ENCODE measurements around the gene USP47.

Gene USP47, protein sequence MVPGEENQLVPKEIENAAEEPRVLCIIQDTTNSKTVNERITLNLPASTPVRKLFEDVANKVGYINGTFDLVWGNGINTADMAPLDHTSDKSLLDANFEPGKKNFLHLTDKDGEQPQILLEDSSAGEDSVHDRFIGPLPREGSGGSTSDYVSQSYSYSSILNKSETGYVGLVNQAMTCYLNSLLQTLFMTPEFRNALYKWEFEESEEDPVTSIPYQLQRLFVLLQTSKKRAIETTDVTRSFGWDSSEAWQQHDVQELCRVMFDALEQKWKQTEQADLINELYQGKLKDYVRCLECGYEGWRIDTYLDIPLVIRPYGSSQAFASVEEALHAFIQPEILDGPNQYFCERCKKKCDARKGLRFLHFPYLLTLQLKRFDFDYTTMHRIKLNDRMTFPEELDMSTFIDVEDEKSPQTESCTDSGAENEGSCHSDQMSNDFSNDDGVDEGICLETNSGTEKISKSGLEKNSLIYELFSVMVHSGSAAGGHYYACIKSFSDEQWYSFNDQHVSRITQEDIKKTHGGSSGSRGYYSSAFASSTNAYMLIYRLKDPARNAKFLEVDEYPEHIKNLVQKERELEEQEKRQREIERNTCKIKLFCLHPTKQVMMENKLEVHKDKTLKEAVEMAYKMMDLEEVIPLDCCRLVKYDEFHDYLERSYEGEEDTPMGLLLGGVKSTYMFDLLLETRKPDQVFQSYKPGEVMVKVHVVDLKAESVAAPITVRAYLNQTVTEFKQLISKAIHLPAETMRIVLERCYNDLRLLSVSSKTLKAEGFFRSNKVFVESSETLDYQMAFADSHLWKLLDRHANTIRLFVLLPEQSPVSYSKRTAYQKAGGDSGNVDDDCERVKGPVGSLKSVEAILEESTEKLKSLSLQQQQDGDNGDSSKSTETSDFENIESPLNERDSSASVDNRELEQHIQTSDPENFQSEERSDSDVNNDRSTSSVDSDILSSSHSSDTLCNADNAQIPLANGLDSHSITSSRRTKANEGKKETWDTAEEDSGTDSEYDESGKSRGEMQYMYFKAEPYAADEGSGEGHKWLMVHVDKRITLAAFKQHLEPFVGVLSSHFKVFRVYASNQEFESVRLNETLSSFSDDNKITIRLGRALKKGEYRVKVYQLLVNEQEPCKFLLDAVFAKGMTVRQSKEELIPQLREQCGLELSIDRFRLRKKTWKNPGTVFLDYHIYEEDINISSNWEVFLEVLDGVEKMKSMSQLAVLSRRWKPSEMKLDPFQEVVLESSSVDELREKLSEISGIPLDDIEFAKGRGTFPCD (N-terminal part only)

DNA sequence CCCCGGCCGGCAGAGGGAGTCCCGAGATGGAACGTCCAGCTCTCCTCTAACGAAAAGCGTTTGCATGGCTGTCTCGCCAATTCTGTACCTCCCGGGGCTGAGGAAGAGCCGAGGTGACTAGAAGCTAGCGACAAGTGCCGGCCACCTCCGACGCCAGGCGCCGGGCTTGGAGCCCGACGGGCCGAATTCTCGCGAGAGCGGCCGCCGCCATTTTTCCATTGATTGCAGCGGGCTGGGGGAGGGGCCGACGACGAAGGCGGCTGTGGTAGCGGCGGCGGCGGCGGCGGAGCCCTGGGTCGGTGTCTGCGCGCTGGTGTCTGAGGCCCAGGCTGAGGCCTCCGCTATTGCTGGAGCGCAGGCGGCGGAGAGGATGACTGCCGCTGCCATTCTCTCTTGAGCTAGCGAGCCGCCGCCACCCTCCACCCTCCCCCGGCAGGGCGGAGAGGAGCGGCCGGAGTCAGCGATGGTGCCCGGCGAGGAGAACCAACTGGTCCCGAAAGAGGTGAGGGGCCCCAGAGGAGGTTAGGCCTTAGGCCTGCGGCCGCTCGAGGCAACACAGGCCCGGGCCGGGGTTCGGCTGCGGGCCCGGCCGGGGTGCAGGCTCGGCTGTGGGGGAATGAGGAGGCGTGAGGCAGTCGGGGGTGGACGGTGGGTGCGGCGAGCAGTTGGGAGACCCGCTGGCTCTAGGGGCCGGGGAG is at the start of gene USP47:
Gene USP47 (plus strand): TSS at position 250 of the 698 bp plus-strand sequence. CDS start 214 bp downstream, at position 464.
- DNase-seq, result peak; percentile 96

DNA sequence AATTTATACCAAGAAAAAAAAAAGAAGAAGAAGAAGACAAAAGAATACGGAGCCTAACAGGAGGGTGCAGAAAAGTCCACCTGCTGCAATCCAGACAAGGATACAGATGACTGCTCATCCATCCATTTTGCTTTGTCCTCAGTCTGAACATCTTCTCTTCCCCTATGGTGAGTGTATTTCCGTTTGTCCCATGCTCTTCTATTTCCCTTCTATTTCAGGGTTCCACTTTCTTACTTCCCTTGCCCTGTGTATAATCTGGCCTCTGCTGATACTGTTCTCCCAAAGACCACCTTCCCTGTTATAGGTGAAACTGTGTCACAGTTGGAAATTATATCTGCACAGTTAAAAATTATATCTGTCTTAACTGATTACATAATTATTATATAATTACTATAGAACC is 48.7 kb upstream of the USP47 start:
- DNase-seq, result no peak

DNA sequence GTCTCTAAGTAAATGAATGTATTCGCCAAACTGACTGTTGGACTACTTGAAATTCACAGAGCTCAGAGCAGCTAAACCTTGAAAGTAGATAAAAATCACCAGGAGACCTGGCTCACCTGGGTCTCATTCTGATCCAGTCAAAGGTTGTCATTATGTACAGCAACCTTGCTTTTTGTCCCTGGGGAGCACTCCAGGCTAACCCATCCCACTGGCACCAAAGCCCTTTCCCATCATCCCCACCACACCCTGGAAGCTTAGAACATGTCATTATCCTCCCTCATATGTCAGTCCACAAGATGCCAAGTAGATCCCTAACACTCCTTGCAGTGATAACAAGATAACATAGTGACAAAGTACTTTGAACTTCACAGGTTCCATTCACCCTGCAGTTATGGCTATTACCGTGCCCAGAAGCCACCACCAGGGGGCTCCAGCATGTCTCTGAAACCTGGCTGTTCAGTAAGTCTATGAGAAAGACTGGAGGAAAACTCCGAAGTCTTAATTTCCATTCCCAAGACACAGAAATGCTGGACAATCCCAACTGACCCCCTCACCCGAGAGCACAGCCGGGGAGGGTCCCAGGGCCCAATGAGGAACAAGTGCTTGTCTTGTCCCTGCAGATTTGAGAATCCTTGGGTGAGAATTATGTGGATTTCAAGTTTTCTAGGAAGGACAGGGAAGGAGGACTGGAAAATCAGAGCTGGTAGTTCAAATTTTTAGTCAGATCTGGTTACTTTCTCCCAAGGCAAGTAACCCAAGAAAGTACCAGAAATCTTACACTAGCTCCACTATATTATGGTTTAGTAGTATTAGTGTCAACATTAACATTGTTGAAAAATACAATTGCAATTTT is 43.0 kb upstream of the USP47 start:
- DNase-seq, result peak; percentile 91

DNA sequence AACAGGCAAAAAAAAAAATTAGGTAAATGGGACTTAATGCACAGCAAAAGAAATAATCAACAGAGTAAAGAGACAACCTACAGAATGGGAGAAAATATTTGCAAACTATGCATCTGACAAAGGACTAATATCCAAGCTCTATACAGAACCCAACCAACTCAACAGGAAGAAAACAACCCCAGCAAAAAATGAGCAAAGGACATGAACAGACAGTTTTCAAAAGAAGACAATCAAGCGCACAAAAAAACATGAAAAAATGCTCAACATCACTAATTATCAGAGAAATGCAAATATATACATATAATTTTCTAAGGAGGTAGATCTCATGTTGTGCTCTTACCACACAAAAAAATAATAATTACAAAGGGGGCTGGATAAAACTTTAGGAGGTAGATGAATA is 36.5 kb upstream of the USP47 start:
- no peak for DNase-seq

DNA sequence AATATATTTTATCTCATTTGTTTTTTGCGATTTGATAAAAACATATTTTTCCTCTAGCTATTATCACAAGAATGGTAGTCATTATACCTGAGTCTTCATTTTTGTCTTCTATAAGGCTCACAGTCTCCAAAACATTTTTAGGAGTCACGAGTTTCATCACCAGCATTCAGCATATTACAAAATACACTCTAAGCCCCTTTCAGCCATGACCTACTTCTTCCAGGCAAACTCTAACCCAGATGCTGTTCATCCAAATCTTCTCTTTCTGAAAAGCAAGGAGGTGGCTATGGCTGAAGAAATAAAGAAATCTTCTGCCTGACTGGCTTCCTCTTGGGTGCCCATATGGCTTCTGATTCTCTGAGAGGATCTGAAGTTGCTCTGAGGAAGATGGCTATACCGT is 35.7 kb upstream of the USP47 start:
- no peak for DNase-seq

DNA sequence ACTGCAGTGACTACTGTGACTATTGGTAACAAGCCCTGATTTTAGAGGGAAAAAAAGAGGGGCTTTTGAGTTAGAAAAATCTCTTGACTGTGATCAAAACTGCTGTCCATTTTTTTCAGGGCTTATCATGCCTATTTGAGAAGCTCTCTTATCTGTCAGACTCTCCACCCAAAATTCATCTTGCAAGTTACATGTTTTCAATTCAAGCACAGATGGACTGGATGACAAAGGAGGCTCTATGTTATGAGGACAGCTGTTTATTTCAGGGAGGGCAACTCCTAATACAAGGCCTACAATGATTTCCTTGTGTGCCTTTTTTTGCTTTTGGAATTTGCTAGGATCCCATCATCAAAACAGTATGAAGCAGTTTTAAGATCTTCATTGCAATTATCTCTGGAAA is 35.2 kb upstream of the USP47 start:
- DNase-seq, result no peak

DNA sequence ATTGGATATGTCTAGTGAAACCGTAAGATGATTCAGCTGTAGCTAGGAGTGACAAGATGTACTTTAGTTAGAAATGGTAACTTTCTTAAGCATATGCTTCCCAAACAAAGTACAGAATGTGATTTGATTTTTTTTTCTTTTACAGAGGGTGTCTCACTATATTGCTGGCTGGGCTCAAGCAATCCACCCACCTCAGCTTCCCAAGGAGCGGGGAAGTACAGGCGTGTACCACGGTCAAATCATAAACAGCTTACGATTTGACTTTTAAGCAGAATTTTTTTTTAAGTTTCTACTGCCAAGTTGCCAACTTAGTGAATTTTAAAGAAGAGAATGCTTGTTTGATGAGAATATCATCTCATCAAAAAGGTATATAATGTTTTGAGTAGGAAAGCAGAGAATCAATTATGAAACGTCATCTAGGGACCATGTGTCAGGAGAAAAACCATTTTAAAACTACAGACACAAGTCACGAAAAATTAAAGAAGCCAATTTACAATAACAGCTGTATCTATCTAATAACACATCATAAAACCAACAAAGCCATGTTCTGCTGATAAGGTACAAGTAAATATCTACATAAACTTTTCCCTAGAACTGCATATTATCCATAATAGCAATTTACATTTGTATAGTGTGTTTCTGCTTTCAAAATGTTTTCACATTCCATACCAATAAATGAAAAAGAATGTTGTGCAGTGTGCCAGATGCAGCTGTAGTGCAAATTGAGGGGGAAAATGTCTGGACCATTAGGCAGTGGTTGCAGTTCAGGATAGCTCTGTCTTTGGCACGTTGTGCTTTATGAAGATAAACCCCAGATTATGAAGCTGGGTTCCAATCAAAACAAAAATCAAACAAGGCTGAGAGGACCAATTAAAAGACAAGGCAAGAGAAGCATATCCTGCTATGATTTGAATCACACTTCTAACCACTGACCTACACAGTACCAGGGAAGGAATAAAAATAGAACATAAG is 33.7 kb upstream of the USP47 start:
- no peak for DNase-seq

DNA sequence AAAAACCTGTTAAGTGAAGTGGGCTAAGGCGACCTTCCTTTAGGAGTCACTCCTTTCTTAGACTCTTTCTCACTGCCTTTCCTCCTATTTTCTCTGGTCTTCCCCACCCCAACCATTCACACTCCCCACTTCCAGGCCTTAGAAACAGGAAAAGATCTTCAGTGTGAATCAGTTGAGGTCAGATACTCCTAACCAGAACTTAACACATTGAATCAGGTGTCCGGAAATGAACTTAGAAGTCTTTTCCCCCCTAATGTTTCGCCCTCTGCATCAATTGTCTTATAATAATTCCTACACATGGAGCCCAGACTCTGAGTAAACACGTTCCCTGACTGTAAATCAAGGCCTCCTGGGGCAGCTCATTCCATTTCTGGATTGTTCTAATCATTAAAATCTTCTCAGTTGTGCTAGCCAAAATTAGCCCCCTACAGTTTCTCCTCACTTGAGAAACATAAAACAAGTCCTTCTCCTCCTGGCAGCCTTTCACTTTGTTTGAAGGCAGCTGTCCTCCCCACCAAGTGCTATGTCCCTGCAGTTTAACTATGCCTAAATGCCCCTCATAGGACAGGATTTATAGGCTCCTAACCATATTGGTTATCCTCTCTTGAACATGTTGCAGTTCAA is 32.7 kb upstream of the USP47 start:
- DNase-seq, result no peak

DNA sequence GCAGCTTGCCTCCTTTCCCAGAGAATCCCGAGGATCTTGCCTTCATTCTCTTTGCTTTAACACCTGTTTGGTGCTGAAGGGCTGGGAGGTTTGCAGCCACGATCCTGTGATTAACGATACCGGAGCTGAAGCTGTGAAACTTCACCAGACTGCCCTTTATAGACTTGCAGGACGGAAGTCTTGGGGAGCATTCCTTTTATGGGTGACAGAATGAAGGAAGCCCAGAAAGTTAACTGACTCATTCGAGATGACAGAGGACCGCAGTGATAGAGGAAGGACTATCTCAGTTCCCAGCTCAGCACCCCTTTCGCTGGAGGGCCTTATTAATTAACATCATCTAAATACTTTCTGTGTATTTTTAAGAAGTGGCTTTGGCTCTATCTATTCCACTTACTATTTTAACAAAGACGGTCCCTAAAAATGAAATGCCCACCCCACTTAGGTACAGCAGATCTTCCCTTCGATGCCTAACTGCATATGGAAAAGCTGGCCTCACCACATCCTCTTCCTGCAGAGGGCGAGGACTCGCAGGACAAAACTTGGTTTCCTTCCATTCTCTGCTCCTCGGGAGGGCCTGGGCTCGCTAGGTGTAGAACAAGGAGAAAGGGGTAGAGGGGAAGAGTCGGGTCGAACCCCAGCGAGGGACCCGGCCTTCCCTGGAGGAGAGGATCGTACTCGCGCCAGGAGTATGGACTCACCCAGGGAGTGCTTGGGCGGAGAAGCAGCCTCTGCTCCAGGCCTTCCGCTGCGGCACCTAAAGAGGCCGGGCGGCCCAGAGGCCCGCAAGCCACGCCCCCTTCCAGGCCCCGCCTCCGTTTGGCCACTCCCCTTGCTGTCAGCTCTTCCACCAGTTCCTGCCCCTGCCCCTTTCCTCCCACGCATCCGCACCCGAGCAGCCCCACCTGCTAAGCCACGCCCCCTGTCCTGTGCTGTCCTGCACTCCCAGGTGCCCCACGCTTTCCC is 30.7 kb upstream of the USP47 start:
- DNase-seq, result peak; percentile 3

DNA sequence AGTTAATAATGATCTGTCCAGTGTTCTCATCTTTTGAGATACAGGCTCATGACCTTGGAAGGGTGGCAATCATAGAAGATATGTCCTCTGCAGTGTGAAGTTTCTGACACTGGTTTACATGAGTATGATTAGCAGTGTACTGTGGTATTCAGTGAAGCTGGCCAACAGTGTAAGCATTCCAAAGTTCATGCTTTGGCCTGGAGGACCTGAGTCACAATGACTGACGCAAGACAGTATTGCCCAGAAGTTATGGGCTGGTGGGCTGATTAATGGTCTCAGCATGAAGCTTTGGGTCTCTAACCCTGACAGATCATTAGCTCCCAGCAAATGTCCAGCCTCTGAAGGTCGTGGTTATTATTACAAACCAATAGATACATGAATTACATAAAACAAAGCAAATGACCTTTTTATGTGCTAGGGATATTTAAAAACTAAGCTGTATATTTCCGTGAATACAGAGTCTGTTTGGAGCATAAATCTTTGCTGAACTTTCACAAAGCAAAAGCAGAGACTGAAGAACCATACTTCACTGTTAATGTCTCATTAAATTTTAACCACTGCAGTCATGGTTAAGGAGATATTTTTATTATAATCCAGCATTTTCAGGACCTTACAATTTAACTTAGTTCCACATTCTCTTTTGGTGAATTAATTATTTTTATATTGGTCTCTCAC is 28.3 kb upstream of the USP47 start:
- DNase-seq, result no peak

DNA sequence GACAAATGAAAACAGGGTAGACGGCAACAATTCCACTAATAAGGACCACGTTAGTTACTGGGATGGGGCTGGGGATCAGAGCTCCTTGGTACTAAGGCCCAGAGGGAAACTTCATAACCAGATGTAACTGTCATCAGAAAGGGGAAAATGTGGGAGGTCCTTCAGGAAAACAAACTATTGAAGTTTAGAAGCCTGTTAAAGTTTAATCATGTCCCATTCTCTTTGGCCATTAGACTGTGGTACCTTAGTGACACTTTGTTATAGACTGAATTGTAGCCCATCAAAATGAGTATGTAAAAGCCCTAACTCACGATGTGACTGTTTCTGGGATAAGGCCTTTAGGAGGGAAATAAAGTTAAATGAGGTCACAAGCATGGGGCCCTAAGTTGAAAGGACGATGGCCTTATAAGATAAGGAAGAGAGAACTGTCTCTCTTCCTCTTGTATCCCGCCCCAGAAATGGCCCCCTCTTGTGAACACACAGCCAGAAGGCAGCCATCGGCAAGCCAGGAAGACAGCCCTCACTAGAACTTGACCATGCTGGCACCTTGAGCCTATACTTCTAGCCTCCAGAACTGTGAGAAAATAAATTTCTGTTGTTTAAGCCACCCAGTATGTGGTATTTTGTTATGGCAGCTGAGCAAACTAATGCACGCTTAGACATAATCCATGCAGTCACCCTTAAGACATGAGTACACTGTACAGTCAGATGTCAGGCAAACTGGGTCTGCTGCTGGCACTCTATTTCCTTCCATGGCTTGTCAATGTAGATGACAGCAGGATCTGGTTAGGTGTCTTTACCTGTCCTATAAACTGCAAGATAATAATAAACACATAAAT is 26.9 kb upstream of the USP47 start:
- no peak for DNase-seq

DNA sequence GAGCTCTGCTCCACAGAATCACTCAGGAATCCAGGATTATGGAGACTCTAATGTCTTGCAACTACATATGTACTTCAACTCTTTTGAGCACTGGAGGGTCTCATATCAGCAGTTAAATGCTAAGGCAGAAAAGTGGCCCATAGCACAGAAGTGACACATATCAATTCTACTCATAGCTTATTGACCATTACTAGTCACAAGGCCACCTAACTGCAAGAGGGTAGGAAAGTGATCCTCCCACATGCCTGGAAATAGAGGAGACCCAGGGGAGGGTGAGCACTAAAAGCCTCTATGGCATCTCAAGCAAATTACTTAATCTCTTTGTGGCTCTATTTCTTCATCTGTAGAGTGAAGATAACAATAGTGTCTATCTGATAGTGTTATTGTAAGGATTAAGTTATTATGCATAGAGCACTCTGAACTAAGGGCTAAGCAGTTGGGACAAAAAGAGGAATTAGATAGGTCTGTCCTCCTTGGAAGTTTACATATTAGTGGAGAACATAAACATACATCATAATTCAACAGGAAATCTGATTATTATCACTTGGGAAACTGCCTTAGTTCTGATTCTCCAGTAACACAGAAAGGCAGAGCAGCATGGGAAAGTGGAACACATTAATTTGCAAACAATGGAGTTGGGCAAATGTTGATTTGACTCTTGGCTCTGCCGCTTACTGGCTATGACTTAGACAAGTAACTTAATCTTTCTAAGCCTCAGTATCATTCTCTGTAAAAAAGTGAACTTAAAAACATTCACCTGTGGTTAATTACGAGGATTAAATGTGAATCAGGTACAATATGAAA is 25.1 kb upstream of the USP47 start:
- DNase-seq, result no peak

DNA sequence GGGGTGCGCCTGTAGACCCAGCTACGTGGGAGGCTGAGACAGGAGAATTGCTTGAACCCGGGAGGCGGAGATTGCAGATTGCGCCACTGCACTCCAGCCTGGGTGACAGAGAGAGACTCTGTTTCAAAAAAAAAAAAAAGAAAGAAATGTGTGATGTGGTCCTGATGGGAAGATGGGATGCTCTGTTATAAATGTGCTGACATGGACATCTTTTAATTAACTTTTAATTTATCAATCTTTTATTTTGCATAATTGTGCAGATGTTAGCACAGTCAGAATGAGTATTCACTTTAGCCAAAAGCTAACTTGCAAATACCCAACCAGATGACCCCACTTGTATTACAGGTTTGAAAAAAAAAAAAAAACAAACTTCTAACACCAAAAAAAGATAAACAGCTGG is 23.8 kb upstream of the USP47 start:
- no peak for DNase-seq

DNA sequence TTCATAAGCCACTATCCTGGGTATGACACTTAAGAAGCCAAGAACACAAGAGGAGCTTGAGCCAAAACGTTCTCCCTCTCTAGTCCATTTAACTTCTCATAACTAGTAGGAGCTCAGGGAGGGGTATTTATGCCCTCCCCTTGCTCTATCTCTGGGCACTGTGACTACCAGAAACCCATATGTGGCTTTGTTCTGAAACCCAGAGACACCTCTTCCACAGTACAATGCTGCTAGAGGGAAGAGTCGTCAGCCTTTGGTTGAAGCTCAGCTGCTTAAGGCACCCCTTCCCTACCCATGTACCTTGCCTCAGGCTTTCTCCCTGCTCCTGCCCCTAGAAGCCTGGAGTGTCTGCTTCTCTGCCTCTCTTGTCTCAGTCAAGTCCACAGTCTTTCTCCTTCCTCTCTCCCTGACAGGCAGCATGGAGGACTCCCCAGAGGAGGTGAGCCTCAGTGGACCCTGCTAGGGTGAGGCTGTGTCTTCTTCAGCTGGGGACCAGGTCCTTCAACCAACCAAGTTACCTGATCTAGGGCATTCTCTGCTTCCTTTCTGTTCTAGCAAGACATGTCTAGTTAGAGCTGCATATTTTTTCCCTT is 23.1 kb upstream of the USP47 start:
- DNase-seq, result no peak

DNA sequence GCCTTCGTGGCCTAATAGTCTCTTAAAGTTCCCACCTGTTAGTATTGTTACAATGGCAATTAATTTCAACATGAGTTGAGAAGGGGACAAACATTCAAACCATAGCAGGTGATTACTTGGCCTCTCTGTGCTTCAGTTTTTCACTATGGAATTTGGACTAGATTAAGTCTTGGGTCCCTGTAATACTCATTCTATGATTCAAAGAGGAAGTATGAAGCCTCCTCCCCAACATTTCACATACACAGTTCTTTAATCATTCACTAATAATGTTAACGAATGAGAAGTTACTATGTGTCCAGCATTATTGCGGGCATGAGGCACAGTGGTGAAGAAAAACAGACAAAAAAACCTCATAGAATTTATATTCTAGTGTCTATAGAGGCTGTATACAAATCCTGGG is 19.9 kb upstream of the USP47 start:
- no peak for DNase-seq

DNA sequence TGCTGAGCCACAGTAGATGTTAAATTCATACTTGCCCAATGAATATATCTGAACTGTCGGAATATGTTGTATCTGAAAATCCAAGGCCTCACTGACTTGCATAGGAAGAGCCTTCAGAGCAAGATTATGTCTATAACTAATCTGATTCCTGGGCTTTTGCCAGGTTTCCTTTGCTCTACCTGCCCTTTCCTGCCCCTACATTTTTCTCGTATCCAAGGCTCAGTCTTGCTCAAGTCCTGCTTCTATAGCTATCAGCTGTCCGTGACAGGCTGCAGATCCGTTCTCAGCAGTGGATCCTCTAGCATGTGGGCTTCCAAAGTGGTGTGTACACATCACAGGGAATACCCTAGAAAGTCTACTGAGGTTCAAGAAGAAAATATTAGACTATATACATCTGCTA is 18.8 kb upstream of the USP47 start:
- no peak for DNase-seq

All from CD4-positive, alpha-beta T cell treated with Interleukin-17A for 4 hours (primary cell).